HEK293T (cell line): ENCODE data around the gene CCL14.
"Not testable (repeated sequence)": the region's sequence is repeated elsewhere in the genome, so short reads cannot be mapped to it uniquely, and the experiment has no call there.

ENCODE experiments used
- CTCF ChIA-PET: fragments of 350-600 bp; formaldehyde crosslinking; extraction: SDS; loops from one replicate; lab custom pipeline; 2021; ENCODE audit warnings: antibody characterized with exemption, inconsistent platforms; lab: Yijun Ruan, JAX
- POLR2A ChIA-PET: fragments of 350-600 bp; formaldehyde crosslinking; extraction: SDS; loops from one replicate; lab custom pipeline; 2020; ENCODE audit warnings: antibody characterized with exemption, inconsistent platforms; lab: Yijun Ruan, JAX
- DNase-seq: peaks from one replicate; pipeline ENCODE4 v3.0.0; 2012; ENCODE audit warnings: mixed read lengths; ENCODE audit errors: extremely low spot score
- ARNT ChIP-seq: fragments of 450-650 bp; IDR thresholded peaks from 2 replicates; pipeline ENCODE4 v1.6.1; 2017; ENCODE audit warnings: mild to moderate bottlenecking
- BHLHE40 ChIP-seq: fragments of 450-650 bp; IDR thresholded peaks from 2 replicates; pipeline ENCODE4 v1.6.1; 2016; ENCODE audit warnings: mild to moderate bottlenecking, moderate library complexity, borderline replicate concordance
- CTBP1 ChIP-seq: fragments of 450-650 bp; IDR thresholded peaks from 2 replicates; pipeline ENCODE4 v1.6.1; 2016; ENCODE audit warnings: borderline replicate concordance
- ELF4 ChIP-seq: fragments of 450-650 bp; IDR thresholded peaks from 2 replicates; pipeline ENCODE4 v1.6.1; 2017; ENCODE audit warnings: antibody characterized with exemption
- FOXA1 ChIP-seq: fragments of 450-650 bp; IDR thresholded peaks from 2 replicates; pipeline ENCODE4 v1.6.1; 2016; ENCODE audit warnings: mild to moderate bottlenecking
- FOXK2 ChIP-seq: fragments of 450-650 bp; IDR thresholded peaks from 2 replicates; pipeline ENCODE4 v1.6.1; 2016; ENCODE audit warnings: mild to moderate bottlenecking
- FOXM1 ChIP-seq: fragments of 450-650 bp; IDR thresholded peaks from 2 replicates; pipeline ENCODE4 v1.6.1; 2017; ENCODE audit warnings: mild to moderate bottlenecking, borderline replicate concordance
- HDGF ChIP-seq: fragments of 450-650 bp; IDR thresholded peaks from 2 replicates; pipeline ENCODE4 v1.6.1; 2017; ENCODE audit warnings: antibody characterized with exemption, borderline replicate concordance
- L3MBTL2 ChIP-seq: fragments of 450-650 bp; conservative IDR thresholded peaks from 2 replicates; pipeline ENCODE4 v1.6.1; 2016; ENCODE audit warnings: mild to moderate bottlenecking
- LEF1 ChIP-seq: fragments of 450-650 bp; IDR thresholded peaks from 2 replicates; pipeline ENCODE4 v1.6.1; 2017; ENCODE audit warnings: mild to moderate bottlenecking, borderline replicate concordance
- NFRKB ChIP-seq: fragments of 450-650 bp; IDR thresholded peaks from 2 replicates; pipeline ENCODE4 v1.6.1; 2016; ENCODE audit warnings: mild to moderate bottlenecking, moderate library complexity
- SP1 ChIP-seq: fragments of 450-650 bp; IDR thresholded peaks from 2 replicates; pipeline ENCODE4 v1.6.1; 2017
- SUZ12 ChIP-seq: fragments of 450-650 bp; IDR thresholded peaks from 2 replicates; pipeline ENCODE4 v1.6.1; 2016; ENCODE audit warnings: mild to moderate bottlenecking
- TARDBP ChIP-seq: fragments of 450-650 bp; IDR thresholded peaks from 2 replicates; pipeline ENCODE4 v1.6.1; 2016
- ZNF384 ChIP-seq: fragments of 450-650 bp; IDR thresholded peaks from 2 replicates; pipeline ENCODE4 v1.6.1; 2016
- TF ChIP-seq, protein P1 (sequence below): fragments of 450-650 bp; IDR thresholded peaks from 2 replicates; pipeline ENCODE4 v1.6.1; 2016

Gene CCL14

DNA sequence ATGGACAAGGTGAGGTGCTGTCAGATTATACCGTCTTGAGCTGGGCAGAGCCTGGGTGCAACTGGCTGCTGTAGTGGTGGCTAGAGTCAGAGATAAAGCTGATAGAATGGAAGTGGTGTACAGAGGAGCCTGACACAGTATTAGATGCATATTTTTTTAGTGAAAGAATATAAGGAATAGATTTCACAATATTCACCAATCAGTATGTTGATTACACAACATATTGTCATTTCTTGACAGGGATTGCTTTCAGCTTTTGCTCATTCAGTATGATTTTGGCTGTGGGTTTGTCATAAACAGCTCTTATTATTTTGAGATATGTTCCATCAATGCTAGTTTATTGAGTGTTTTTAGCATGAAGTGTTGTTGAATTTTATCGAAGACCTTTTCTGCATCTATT is 32.9 kb upstream of the CCL14 start:
- ChIA-PET POLR2A (no interaction called here), CTCF (no interaction called here)
- TF ChIP-seq ELF4 (no peak), SUZ12 (no peak), HDGF (no peak), ZNF384 (no peak), NFRKB (no peak), LEF1 (no peak), SP1 (no peak), L3MBTL2 (no peak), FOXK2 (no peak), TARDBP (no peak), FOXA1 (no peak), BHLHE40 (no peak), ARNT (no peak), CTBP1 (no peak), FOXM1 (no peak)
- TF ChIP-seq, protein P1, sequence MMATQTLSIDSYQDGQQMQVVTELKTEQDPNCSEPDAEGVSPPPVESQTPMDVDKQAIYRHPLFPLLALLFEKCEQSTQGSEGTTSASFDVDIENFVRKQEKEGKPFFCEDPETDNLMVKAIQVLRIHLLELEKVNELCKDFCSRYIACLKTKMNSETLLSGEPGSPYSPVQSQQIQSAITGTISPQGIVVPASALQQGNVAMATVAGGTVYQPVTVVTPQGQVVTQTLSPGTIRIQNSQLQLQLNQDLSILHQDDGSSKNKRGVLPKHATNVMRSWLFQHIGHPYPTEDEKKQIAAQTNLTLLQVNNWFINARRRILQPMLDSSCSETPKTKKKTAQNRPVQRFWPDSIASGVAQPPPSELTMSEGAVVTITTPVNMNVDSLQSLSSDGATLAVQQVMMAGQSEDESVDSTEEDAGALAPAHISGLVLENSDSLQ, result no peak
- DNase-seq, result no peak

DNA sequence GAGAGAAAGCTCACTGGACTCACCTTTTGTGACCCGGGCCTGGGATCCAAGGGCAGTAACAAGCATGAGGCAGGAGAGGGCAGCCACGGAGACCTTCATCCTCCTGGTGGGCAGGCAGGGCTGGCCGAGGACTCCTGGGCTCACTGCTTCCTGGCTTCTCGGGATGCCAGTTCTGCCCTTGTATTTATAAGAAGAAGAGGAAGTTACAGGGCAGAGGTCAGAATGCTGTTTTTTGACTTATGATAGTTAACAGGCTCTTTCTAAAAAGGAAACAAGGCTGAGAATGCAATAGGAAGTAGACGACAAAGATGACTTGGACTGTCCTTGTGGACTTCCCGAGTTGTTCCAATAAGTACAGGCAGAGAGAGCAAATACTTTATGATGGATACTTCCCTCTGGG is 31.3 kb upstream of the CCL14 start, which contains the start of gene CCL23:
CCL23 (minus strand) TSS at position 174 of the 400 bp plus-strand sequence; CDS start at position 99, 75 bp downstream.
- DNase-seq, result no peak
- ChIA-PET CTCF (interaction anchor here (0.6 to 1.1 kb wide), 3 partner anchors 13 to 42 kb away, joined by 3 to 7 read pairs (median 3); no protein-coding TSS in a partner anchor), POLR2A (no interaction called here)
- no peak for TF ChIP-seq ARNT
- no peak for TF ChIP-seq FOXA1
- TF ChIP-seq L3MBTL2, result no peak
- no peak for TF ChIP-seq LEF1
- no peak for TF ChIP-seq ZNF384
- TF ChIP-seq CTBP1, result no peak
- TF ChIP-seq FOXM1, result no peak
- no peak for TF ChIP-seq SP1
- TF ChIP-seq HDGF, result no peak
- no peak for TF ChIP-seq NFRKB
- no peak for TF ChIP-seq TARDBP
- TF ChIP-seq SUZ12, result no peak
- TF ChIP-seq, protein P1, result no peak
- no peak for TF ChIP-seq FOXK2
- no peak for TF ChIP-seq BHLHE40
- no peak for TF ChIP-seq ELF4

GRCh38 chr17:36016555-36016954 is 30.0 kb upstream of the CCL14 start:
- no peak for DNase-seq
- ChIA-PET CTCF (interaction anchor here (0.7 kb wide), 1 partner anchor 39 kb away, joined by 3 read pairs; no protein-coding TSS in a partner anchor), POLR2A (no interaction called here)
- TF ChIP-seq FOXA1 (no peak), L3MBTL2 (no peak), BHLHE40 (no peak), ELF4 (no peak), ZNF384 (no peak), HDGF (no peak), NFRKB (no peak), ARNT (no peak), LEF1 (no peak), FOXK2 (no peak), TARDBP (no peak), CTBP1 (no peak), SUZ12 (no peak), SP1 (no peak), FOXM1 (no peak)
- TF ChIP-seq, protein P1, result no peak

DNA sequence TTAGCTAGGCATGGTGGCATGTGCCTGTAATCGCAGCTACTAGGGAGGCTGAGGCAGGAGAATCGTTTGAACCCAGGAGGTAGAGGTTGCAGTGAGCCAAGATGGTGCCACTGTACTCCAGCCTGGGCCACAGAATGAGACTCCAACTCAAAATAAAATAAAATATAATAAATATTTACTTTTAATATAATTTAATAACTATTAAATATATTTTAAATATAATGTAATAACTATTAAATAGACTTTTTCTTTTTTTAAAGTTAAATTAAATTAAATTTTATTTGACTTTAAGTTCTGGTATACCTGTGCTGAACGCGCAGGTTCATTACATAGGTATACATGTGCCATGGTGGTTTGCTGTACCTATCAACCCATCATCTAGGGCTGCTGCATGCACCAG is 29.4 kb upstream of the CCL14 start:
- POLR2A ChIA-PET, CTCF ChIA-PET, DNase-seq: not testable (repeated sequence)

GRCh38 chr17:36014946-36015345 is 28.4 kb upstream of the CCL14 start:
- POLR2A ChIA-PET, result no interaction called here
- TF ChIP-seq LEF1 (no peak), FOXA1 (no peak), NFRKB (no peak), ARNT (no peak), L3MBTL2 (no peak), FOXK2 (no peak), CTBP1 (no peak), HDGF (no peak), BHLHE40 (no peak), TARDBP (no peak)
- TF ChIP-seq, protein P1, result no peak
- CTCF ChIA-PET, result no interaction called here
- no peak for DNase-seq

DNA sequence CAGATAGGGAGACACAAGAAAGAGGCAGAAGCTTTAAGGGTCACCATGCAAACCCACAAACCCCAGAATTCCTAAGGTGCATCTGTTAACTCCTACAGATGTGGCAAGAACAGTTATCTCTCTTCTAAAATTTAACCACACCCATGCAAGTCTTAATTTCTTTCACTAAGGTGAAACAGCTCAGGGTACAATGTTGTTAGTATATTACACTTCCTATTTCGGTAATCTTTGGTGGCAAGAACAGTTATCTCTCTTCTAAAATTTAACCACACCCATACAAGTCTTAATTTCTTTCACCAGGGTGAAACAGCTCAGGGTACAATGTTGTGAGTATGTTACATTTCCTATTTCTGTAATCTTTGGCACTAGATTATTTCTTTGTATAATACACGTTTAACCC is 24.7 kb upstream of the CCL14 start:
- POLR2A ChIA-PET, result no interaction called here
- CTCF ChIA-PET, result no interaction called here
- TF ChIP-seq TARDBP (no peak), SUZ12 (no peak), FOXA1 (no peak), SP1 (no peak), HDGF (no peak), NFRKB (no peak), ELF4 (no peak), FOXM1 (no peak), CTBP1 (no peak), L3MBTL2 (no peak), LEF1 (no peak), ZNF384 (no peak), ARNT (no peak)
- TF ChIP-seq, protein P1, result no peak
- no peak for DNase-seq
